Stimulated activated memory B cell treated with anti-CD40 and anti-IgM and Interleukin-4, amounts not matched to agents 10 μg/mL and 1 μg/mL and 100 μg/mL, for 72 hours (primary cell): ENCODE measurements around the gene SF1.

ENCODE experiments used
- ATAC-seq: fragments of 150-1000 bp; cut with Tn5 transposase; 2 replicates; pipeline ENCODE4 v1.10.0; 2021
- H3K27ac Mint-ChIP-seq: one replicate; pipeline ENCODE4 v1.8.0; 2022; ENCODE audit warnings: mild to moderate bottlenecking, mixed read lengths
- H3K27me3 Mint-ChIP-seq: one replicate; pipeline ENCODE4 v1.8.0; 2022; ENCODE audit warnings: mixed read lengths
- H3K36me3 Mint-ChIP-seq: one replicate; pipeline ENCODE4 v1.8.0; 2022; ENCODE audit warnings: mixed read lengths
- H3K4me1 Mint-ChIP-seq: one replicate; pipeline ENCODE4 v1.8.0; 2022; ENCODE audit warnings: mixed read lengths
- H3K4me3 Mint-ChIP-seq: one replicate; pipeline ENCODE4 v1.8.0; 2022; ENCODE audit warnings: mild to moderate bottlenecking, moderate library complexity, mixed read lengths
- H3K9me3 Mint-ChIP-seq: one replicate; pipeline ENCODE4 v1.8.0; 2022; ENCODE audit warnings: mixed read lengths

The SF1 gene

GRCh38 chr11:64762674-64763525 is 15.4 kb downstream of the SF1 start:
- no peaks in the 10 kb centered on the region for H3K9me3 Mint-ChIP-seq
- ATAC-seq: peak; percentile 53
- H3K4me3 Mint-ChIP-seq: peak overlapping the region; percentile 70
- H3K27me3 Mint-ChIP-seq: no peaks in the 10 kb centered on the region
- H3K27ac Mint-ChIP-seq: peak overlapping the region; percentile 85
- peaks cover 87% of the 10 kb centered on the region for H3K4me1 Mint-ChIP-seq
- peaks cover 52% of the 10 kb centered on the region for H3K36me3 Mint-ChIP-seq

DNA sequence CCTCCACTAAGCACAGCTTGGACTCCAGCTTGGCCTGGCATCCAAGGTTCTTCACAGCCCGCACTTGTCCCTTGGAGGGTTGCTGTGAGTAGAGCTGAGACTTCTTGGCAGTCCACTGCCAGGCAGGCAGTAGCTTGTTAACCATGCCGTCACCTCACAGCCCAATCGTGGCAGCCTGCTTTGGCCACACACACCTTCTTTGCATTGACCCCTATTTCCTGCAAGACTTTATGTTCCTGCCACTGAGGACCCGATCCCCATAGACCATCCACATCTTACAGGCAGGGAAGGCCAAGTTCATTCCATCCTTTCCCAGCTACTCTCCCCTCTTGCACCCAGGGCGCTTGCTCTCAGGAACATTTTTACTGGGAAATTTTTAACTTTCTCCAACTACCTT is 16.1 kb downstream of the SF1 start:
- peaks cover 45% of the 10 kb centered on the region for H3K36me3 Mint-ChIP-seq
- H3K4me3 Mint-ChIP-seq: peak overlapping the region; percentile 70
- no peaks in the 10 kb centered on the region for H3K9me3 Mint-ChIP-seq
- peaks cover 81% of the 10 kb centered on the region for H3K4me1 Mint-ChIP-seq
- no peaks in the 10 kb centered on the region for H3K27me3 Mint-ChIP-seq
- peak overlapping the region; percentile 85 for H3K27ac Mint-ChIP-seq
- no peak for ATAC-seq

DNA sequence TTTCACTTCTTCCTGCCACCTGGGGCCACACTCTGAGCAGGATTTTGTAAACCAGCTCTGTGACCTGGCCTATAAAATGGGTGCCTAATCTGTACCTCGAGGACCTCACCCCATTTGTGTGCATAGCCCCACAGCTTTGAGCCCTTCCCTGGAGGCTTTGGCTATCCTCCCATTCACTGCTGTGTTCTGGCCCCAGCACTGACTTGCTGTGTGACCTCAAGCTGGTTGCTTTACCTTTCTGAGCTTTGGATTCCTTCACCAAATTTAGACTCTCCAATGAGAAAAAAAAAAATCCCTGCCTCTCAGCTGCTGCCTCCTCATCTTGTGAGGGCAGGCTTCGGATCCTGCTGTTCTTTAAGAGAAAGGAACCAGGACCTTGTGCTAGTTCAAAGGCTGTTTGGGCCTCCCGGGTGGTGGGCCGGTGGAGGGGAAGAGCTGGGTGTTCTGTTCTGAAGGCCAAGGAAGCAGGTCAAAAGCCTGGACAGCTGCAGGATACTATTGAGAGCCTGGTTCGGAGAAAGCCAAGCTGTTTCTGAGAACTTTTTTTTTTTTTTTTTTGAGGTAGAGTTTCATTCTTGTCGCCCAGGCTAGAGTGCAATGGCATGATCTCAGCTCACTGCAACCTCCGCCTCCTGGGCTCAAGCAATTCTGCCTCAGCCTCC is 17.5 kb downstream of the SF1 start:
- no peak for ATAC-seq
- H3K36me3 Mint-ChIP-seq: peaks cover 34% of the 10 kb centered on the region
- H3K4me3 Mint-ChIP-seq: no peak overlapping the region
- H3K27me3 Mint-ChIP-seq: no peaks in the 10 kb centered on the region
- no peaks in the 10 kb centered on the region for H3K9me3 Mint-ChIP-seq
- H3K27ac Mint-ChIP-seq: peak overlapping the region; percentile 85
- peaks cover 67% of the 10 kb centered on the region for H3K4me1 Mint-ChIP-seq

DNA sequence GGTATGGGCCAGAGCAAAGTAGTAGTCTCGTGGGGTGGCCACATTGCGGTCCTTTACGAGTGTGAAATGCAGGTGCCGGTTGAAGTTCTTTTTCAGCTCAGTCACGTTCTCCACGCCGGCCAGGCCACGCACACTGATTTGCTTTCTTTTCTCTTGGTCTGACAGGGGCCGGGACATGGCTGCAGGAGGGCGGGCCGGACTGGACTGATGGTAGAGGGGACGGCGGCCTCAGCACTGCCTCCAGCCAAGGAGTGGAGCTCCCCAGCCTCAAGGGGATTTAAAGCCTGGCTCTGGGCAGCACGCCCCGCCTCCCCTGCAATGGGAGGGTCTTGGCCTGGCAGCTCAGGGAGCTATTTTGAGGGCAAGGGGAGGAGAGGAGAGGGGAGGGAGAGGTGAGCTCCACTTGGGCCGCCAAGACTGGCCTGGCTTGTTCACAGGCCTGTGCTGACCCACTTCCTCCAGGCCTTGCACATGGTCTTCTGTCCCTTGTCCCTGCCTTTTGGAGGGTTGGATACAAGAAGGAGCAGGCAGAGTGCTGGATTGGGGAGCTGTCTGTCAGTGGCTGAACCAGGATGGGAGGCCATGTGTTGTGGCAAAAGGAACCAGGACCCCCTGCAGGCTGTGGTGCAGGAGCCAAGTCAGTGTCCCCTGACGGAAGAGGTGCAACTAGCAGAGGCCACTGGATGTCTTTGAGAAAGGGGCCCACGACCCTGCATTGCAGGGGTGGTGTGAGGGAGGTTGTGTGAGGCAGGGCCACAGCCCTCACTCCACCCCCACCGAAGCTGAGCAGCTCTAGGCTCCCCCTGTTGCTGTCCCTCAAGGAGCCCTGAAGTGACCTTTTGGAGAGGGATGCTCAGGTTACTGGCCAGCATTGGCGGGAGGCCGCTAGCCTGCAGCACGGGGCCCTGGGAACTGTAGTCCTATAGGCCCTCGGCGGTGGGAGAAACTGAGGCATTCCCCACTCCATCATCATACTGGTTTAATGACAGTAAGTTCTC is 18.3 kb downstream of the SF1 start, which contains the start of gene PYGM:
TSS of gene PYGM (minus strand) at position 253 of the 998 bp plus-strand sequence. CDS start at position 177, 76 bp downstream.
- Mint-ChIP-seq H3K4me3 (no peak within 1 kb of the TSS), H3K27ac (peak within 1 kb of the TSS; percentile 85), H3K27me3 (no peaks in the 10 kb centered on the region), H3K4me1 (peaks cover 59% of the 10 kb centered on the region), H3K36me3 (peaks cover 25% of the 10 kb centered on the region), H3K9me3 (no peaks in the 10 kb centered on the region)
- no peak for ATAC-seq

- Mint-ChIP-seq H3K4me3 (no peak overlapping the region), H3K9me3 (no peaks in the 10 kb centered on the region), H3K36me3 (peaks cover 18% of the 10 kb centered on the region), H3K27ac (peak overlapping the region; percentile 85), H3K27me3 (no peaks in the 10 kb centered on the region), H3K4me1 (peaks cover 52% of the 10 kb centered on the region)
- ATAC-seq: no peak
These were observed 19.1 kb downstream of the SF1 start for GRCh38 chr11:64759131-64759721.

DNA sequence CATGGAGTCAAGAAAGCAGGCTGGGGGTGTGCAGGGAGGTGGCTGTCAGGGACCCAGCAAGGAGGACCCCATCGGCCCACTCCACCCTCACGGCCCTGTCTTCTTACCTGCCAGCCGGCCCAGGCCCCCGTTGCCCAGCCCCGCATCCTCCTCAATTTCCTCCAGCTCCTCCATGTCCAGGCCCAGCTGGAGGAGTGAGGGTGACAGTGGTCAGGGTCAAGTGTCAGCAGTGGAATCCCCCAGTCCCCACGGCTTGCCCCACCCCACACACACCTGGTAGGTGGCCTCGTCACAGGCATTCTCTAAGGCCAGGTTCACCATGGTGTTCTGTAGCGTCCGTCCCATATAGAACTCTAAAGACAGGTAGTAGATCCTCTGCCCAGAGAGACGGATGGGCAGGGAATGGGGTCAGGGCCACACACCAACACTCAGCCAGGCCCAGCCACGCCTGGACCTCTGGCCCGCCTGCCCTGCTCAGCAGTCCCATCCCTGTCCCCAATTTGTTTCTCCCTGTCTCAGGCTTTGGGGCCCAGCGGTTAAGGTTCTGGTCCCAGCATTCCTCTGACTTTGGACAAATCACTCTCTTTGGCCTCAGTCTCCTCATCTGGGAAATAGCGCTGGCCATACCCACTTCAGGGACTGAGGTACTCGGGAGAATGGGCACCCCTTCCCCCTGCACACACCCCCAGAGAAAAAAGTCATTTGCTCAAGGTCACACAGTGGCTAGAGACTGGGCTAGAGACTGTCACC is 19.8 kb downstream of the SF1 start:
- ATAC-seq: no peak

DNA sequence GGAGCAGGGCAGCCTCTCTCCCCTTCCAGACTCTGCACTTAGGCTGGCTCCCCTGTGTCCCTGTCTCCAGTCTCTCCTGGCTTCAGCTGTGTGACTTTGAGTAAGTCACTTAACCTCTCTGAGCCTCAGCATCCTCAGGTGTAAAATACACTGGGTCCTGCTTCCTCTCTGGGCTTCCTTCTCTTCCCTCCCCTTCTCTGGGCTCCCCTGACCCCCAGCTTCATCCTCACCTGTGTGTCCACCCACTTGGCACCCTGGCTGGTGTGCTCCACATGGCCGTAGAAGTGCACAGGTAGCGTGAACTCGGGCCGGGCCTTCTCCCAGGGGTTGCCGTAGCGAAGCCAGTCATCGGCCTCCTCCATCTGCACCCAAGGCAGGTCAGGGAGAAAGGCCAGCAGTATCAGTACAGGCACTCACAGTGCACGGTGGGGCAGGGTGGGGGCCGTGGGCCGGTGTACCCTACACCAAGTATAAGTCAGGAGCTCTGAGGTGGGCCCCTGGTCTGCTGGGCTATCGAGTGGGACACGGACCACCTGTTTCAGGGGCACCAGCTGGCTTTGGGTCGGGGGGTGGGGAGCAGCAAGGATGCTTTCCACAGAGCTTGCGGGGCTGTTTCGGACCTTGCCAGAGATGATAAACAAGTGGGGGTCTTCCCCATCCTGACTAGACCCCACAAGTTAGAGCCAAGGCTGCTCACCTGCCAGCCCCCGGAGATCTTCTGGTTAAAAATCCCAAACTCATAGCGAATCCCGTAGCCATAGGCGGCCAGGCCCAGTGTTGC is 20.6 kb downstream of the SF1 start:
- H3K9me3 Mint-ChIP-seq: no peaks in the 10 kb centered on the region
- H3K27me3 Mint-ChIP-seq: no peaks in the 10 kb centered on the region
- peaks cover 23% of the 10 kb centered on the region for H3K36me3 Mint-ChIP-seq
- ATAC-seq: no peak
- H3K4me1 Mint-ChIP-seq: peaks cover 45% of the 10 kb centered on the region
- H3K4me3 Mint-ChIP-seq: no peak overlapping the region
- peak overlapping the region; percentile 85 for H3K27ac Mint-ChIP-seq

More for the DNA sequence above, 19.8 kb downstream of the SF1 start:
- H3K9me3 Mint-ChIP-seq: no peaks in the 10 kb centered on the region
- H3K4me3 Mint-ChIP-seq: no peak overlapping the region
- peaks cover 22% of the 10 kb centered on the region for H3K36me3 Mint-ChIP-seq
- H3K27me3 Mint-ChIP-seq: no peaks in the 10 kb centered on the region
- H3K27ac Mint-ChIP-seq: peak overlapping the region; percentile 85
- H3K4me1 Mint-ChIP-seq: peaks cover 49% of the 10 kb centered on the region

GRCh38 chr11:64755681-64756361 is 22.5 kb downstream of the SF1 start:
- Mint-ChIP-seq H3K27ac (no peak overlapping the region), H3K36me3 (peaks cover 28% of the 10 kb centered on the region), H3K9me3 (no peaks in the 10 kb centered on the region), H3K4me3 (no peak overlapping the region), H3K4me1 (peaks cover 33% of the 10 kb centered on the region), H3K27me3 (no peaks in the 10 kb centered on the region)
- no peak for ATAC-seq

GRCh38 chr11:64754919-64755662 is 23.3 kb downstream of the SF1 start:
- peaks cover 35% of the 10 kb centered on the region for H3K36me3 Mint-ChIP-seq
- no peaks in the 10 kb centered on the region for H3K27me3 Mint-ChIP-seq
- no peak for ATAC-seq
- no peak overlapping the region for H3K27ac Mint-ChIP-seq
- H3K9me3 Mint-ChIP-seq: no peaks in the 10 kb centered on the region
- no peak overlapping the region for H3K4me3 Mint-ChIP-seq
- H3K4me1 Mint-ChIP-seq: peaks cover 33% of the 10 kb centered on the region

- peaks cover 30% of the 10 kb centered on the region for H3K4me1 Mint-ChIP-seq
- H3K36me3 Mint-ChIP-seq: peaks cover 31% of the 10 kb centered on the region
These were observed 24.0 kb downstream of the SF1 start for GRCh38 chr11:64754124-64754918.

GRCh38 chr11:64753380-64754123 is 24.8 kb downstream of the SF1 start:
- no peak overlapping the region for H3K4me3 Mint-ChIP-seq
- peak overlapping the region; percentile 21 for H3K27ac Mint-ChIP-seq
- peaks cover 33% of the 10 kb centered on the region for H3K4me1 Mint-ChIP-seq
- peaks cover 31% of the 10 kb centered on the region for H3K36me3 Mint-ChIP-seq
- ATAC-seq: peak; percentile 6
- H3K27me3 Mint-ChIP-seq: no peaks in the 10 kb centered on the region
- H3K9me3 Mint-ChIP-seq: no peaks in the 10 kb centered on the region

More at GRCh38 chr11:64754124-64754918, 24.0 kb downstream of the SF1 start:
- no peaks in the 10 kb centered on the region for H3K9me3 Mint-ChIP-seq
- ATAC-seq: no peak
- no peaks in the 10 kb centered on the region for H3K27me3 Mint-ChIP-seq
- no peak overlapping the region for H3K27ac Mint-ChIP-seq
- H3K4me3 Mint-ChIP-seq: no peak overlapping the region
